NCI-H460 (cell line): ENCODE measurements around the gene CT45A6. TPM values are rescaled to one million over a fixed set of nuclear protein-coding genes. Genes with fewer than 3 reads are reported as not detected.
"Not testable (repeated sequence)": the region's sequence is repeated elsewhere in the genome, so short reads cannot be mapped to it uniquely, and the experiment has no call there.

Experiments
- DNase-seq: peaks from one replicate; pipeline ENCODE4 v3.0.0-alpha.2; 2016; ENCODE audit warnings: low read depth; ENCODE audit errors: extremely low read depth
- polyA plus RNA-seq: library from polyadenylated mRNA; depleted of rRNA; stranded (reverse); fragments of >200 nt; gene quantifications from 2 replicates; pipeline ENCODE4 v1.2.3, GENCODE V29; 2014; cell fraction: nucleus; rRNA removed
- total RNA-seq: library from RNA; depleted of rRNA; stranded (reverse); fragments of >200 nt; shearing (Covaris generic); gene quantifications from 2 replicates; pipeline ENCODE4 v1.2.3, GENCODE V29; 2014; rRNA removed

The CT45A6 gene
- total RNA-seq = not detected in 2 replicates
- not detected in 2 replicates for polyA plus RNA-seq

- not testable (repeated sequence) for DNase-seq
Measured at GRCh38 chrX:135802687-135803086, at the start of gene CT45A6. CT45A6 (minus strand) TSS chrX:135802787; CDS start chrX:135798993, 3,794 bp downstream.

- DNase-seq = not testable (repeated sequence)
Measured at GRCh38 chrX:135837180-135837579, 34.6 kb upstream of the CT45A6 start, which contains the start of gene CT45A7. CT45A7 (minus strand) TSS chrX:135837280; CDS start chrX:135833533, 3,747 bp downstream.

GRCh38 chrX:135819912-135820311, 17.3 kb upstream of the CT45A6 start, which contains the start of gene CT45A2:
CT45A2 (minus strand) TSS chrX:135820012; CDS start chrX:135816265, 3,747 bp downstream.
- DNase-seq = not testable (repeated sequence)

GRCh38 chrX:135785403-135785802, 17.2 kb downstream of the CT45A6 start, which contains the start of gene CT45A5:
CT45A5 (minus strand) TSS chrX:135785503; CDS start chrX:135781729, 3,774 bp downstream.
- not testable (repeated sequence) for DNase-seq

- DNase-seq = not testable (repeated sequence)
Measured at GRCh38 chrX:135768091-135768490, 34.5 kb downstream of the CT45A6 start, which contains the start of gene CT45A3. CT45A3 (minus strand) TSS chrX:135768191; CDS start chrX:135764444, 3,747 bp downstream.

GRCh38 chrX:135744739-135745138, 57.8 kb downstream of the CT45A6 start:
- not testable (repeated sequence) for DNase-seq

Other genes starting within 250 kb of the CT45A6 start
- not detected in 2 replicates for gene CT45A1, start 89.1 kb downstream of the CT45A6 start, total RNA-seq
- gene CT45A3, start 34.6 kb downstream of the CT45A6 start, total RNA-seq = not detected in 2 replicates
- not detected in 2 replicates for gene CT45A5, start 17.3 kb downstream of the CT45A6 start, total RNA-seq
- not detected in 2 replicates for gene CT45A2, start 17.2 kb upstream of the CT45A6 start, total RNA-seq
- 0.22 TPM in 1 of 2 replicates, not detected in the other for gene CT45A7, start 34.5 kb upstream of the CT45A6 start, total RNA-seq
- gene CT45A8, start 51.8 kb upstream of the CT45A6 start, total RNA-seq = not detected in 2 replicates
- not detected in 2 replicates for gene CT45A9, start 69.0 kb upstream of the CT45A6 start, total RNA-seq
- gene CT45A10, start 90.7 kb upstream of the CT45A6 start, total RNA-seq = not detected in 2 replicates
- not detected in 2 replicates for gene SAGE1, start 90.9 kb upstream of the CT45A6 start, total RNA-seq
- 39.1 and 39.2 TPM in 2 replicates for gene MMGT1, start 171.2 kb upstream of the CT45A6 start, total RNA-seq
- 15.4 and 18.0 TPM in 2 replicates for gene SLC9A6, start 182.6 kb upstream of the CT45A6 start, total RNA-seq